SJCRH30 (cell line): ENCODE results near the gene CHGA. TPM values are rescaled to one million over a fixed set of nuclear protein-coding genes. Genes with fewer than 3 reads are reported as not detected.

ENCODE experiments used
- DNase-seq, 2 experiments: peaks; one replicate each; pipeline ENCODE4 v3.0.0-alpha.2; 2015 to 2020
- H3K27ac ChIP-seq: fragments of 250-450 bp; sonication (Bioruptor Pico); 2 replicates; pipeline ENCODE4 v1.5.1; 2020; ENCODE audit warnings: mild to moderate bottlenecking, moderate library complexity
- H3K27me3 ChIP-seq: fragments of 250-450 bp; sonication (Bioruptor Pico); 2 replicates; pipeline ENCODE4 v1.5.1; 2020; ENCODE audit warnings: mild to moderate bottlenecking, moderate library complexity
- H3K36me3 ChIP-seq: fragments of 250-450 bp; sonication (Bioruptor Pico); 2 replicates; pipeline ENCODE4 v1.5.1; 2020; ENCODE audit warnings: mild to moderate bottlenecking, moderate library complexity
- H3K4me1 ChIP-seq: fragments of 250-450 bp; sonication (Bioruptor Pico); 2 replicates; pipeline ENCODE4 v1.5.1; 2020; ENCODE audit warnings: mild to moderate bottlenecking, moderate library complexity
- H3K4me3 ChIP-seq: fragments of 250-450 bp; sonication (Bioruptor Pico); 2 replicates; pipeline ENCODE4 v1.5.1; 2020; ENCODE audit warnings: mild to moderate bottlenecking, moderate library complexity
- H3K9me3 ChIP-seq: fragments of 250-450 bp; sonication (Bioruptor Pico); replicated peaks from 2 replicates; pipeline ENCODE4 v1.5.1; 2020; ENCODE audit warnings: mild to moderate bottlenecking, moderate library complexity
- total RNA-seq: library from RNA; depleted of rRNA; stranded (reverse); fragments of >200 nt; shearing (Covaris generic); gene quantifications from 2 replicates; pipeline ENCODE4 v1.2.3, GENCODE V29; 2014

The CHGA gene
- total RNA-seq, 1 experiment from 2014 or later = not detected

GRCh38 chr14:92931681-92932447 is 8.9 kb downstream of the CHGA start:
- no peaks in the 10 kb centered on the region for H3K27me3 ChIP-seq
- no peaks in the 10 kb centered on the region for H3K9me3 ChIP-seq
- H3K36me3 ChIP-seq = peaks cover under 1% of the 10 kb centered on the region
- DNase-seq = no peak
- no peak overlapping the region for H3K27ac ChIP-seq
- H3K4me3 ChIP-seq = no peak overlapping the region
- no peaks in the 10 kb centered on the region for H3K4me1 ChIP-seq

GRCh38 chr14:92932448-92933395 is 9.8 kb downstream of the CHGA start:
- no peaks in the 10 kb centered on the region for H3K9me3 ChIP-seq
- H3K27ac ChIP-seq = no peak overlapping the region
- H3K4me1 ChIP-seq = no peaks in the 10 kb centered on the region; the same call in 1 of the 2 replicates
- H3K27me3 ChIP-seq = no peaks in the 10 kb centered on the region
- no peak overlapping the region for H3K4me3 ChIP-seq
- no peak for DNase-seq
- H3K36me3 ChIP-seq = peaks cover 4% of the 10 kb centered on the region

GRCh38 chr14:92933481-92933880 is 10.5 kb downstream of the CHGA start:
- peaks cover 7% of the 10 kb centered on the region for H3K4me1 ChIP-seq
- no peaks in the 10 kb centered on the region for H3K9me3 ChIP-seq
- H3K4me3 ChIP-seq = no peak overlapping the region
- peaks cover 4% of the 10 kb centered on the region for H3K36me3 ChIP-seq
- DNase-seq = no peak
- H3K27me3 ChIP-seq = no peaks in the 10 kb centered on the region
- no peak overlapping the region for H3K27ac ChIP-seq

GRCh38 chr14:92934196-92935085 is 11.5 kb downstream of the CHGA start:
- DNase-seq = no peak
- H3K27me3 ChIP-seq = no peaks in the 10 kb centered on the region
- H3K27ac ChIP-seq = no peak overlapping the region
- peaks cover 16% of the 10 kb centered on the region for H3K4me1 ChIP-seq
- no peaks in the 10 kb centered on the region for H3K9me3 ChIP-seq
- no peak overlapping the region for H3K4me3 ChIP-seq
- H3K36me3 ChIP-seq = peaks cover 4% of the 10 kb centered on the region

GRCh38 chr14:92935446-92935845 is 12.5 kb downstream of the CHGA start:
- Histone ChIP-seq H3K27ac (no peak overlapping the region), H3K9me3 (no peaks in the 10 kb centered on the region), H3K27me3 (no peaks in the 10 kb centered on the region), H3K4me3 (no peak overlapping the region), H3K36me3 (peaks cover 4% of the 10 kb centered on the region), H3K4me1 (peaks cover 17% of the 10 kb centered on the region)
- DNase-seq = no peak

GRCh38 chr14:92936085-92936484 is 13.1 kb downstream of the CHGA start:
- Histone ChIP-seq H3K9me3 (no peaks in the 10 kb centered on the region), H3K4me1 (peaks cover 17% of the 10 kb centered on the region), H3K27ac (no peak overlapping the region), H3K27me3 (no peaks in the 10 kb centered on the region), H3K36me3 (peaks cover 4% of the 10 kb centered on the region), H3K4me3 (no peak overlapping the region)
- DNase-seq = no peak

GRCh38 chr14:92937051-92937937 is 14.3 kb downstream of the CHGA start:
- DNase-seq = no peak

GRCh38 chr14:92938235-92938875 is 15.4 kb downstream of the CHGA start:
- Histone ChIP-seq H3K4me3 (no peak overlapping the region), H3K4me1 (peaks cover 17% of the 10 kb centered on the region), H3K9me3 (no peaks in the 10 kb centered on the region), H3K36me3 (peaks cover 12% of the 10 kb centered on the region), H3K27me3 (no peaks in the 10 kb centered on the region), H3K27ac (no peak overlapping the region; the same call in 1 of the 2 replicates)
- peak; percentile 66 to 68 for DNase-seq

More at GRCh38 chr14:92937051-92937937, 14.3 kb downstream of the CHGA start:
- Histone ChIP-seq H3K27ac (no peak overlapping the region), H3K9me3 (no peaks in the 10 kb centered on the region), H3K27me3 (no peaks in the 10 kb centered on the region), H3K4me3 (no peak overlapping the region), H3K36me3 (peaks cover 7% of the 10 kb centered on the region), H3K4me1 (peaks cover 17% of the 10 kb centered on the region)

GRCh38 chr14:92938890-92939671 is 16.1 kb downstream of the CHGA start:
- Histone ChIP-seq H3K4me3 (no peak overlapping the region), H3K9me3 (no peaks in the 10 kb centered on the region), H3K27ac (no peak overlapping the region; the same call in 1 of the 2 replicates), H3K27me3 (no peaks in the 10 kb centered on the region), H3K4me1 (peaks cover 23% of the 10 kb centered on the region), H3K36me3 (peaks cover 14% of the 10 kb centered on the region)
- DNase-seq = no peak

- H3K27ac ChIP-seq = no peak overlapping the region
- H3K27me3 ChIP-seq = no peaks in the 10 kb centered on the region
- DNase-seq = no peak
- H3K4me1 ChIP-seq = peaks cover 29% of the 10 kb centered on the region
- peaks cover 14% of the 10 kb centered on the region for H3K36me3 ChIP-seq
- no peaks in the 10 kb centered on the region for H3K9me3 ChIP-seq
- H3K4me3 ChIP-seq = no peak overlapping the region
Observed at GRCh38 chr14:92939699-92940098, 16.7 kb downstream of the CHGA start.

GRCh38 chr14:92940543-92940942 is 17.6 kb downstream of the CHGA start:
- H3K27ac ChIP-seq = no peak overlapping the region
- no peaks in the 10 kb centered on the region for H3K9me3 ChIP-seq
- H3K36me3 ChIP-seq = peaks cover 19% of the 10 kb centered on the region
- no peak overlapping the region for H3K4me3 ChIP-seq
- no peak for DNase-seq
- peaks cover 37% of the 10 kb centered on the region for H3K4me1 ChIP-seq
- no peaks in the 10 kb centered on the region for H3K27me3 ChIP-seq

GRCh38 chr14:92941531-92941930 is 18.6 kb downstream of the CHGA start:
- Histone ChIP-seq H3K27ac (no peak overlapping the region), H3K36me3 (peaks cover 21% of the 10 kb centered on the region), H3K4me3 (no peak overlapping the region), H3K9me3 (no peaks in the 10 kb centered on the region), H3K27me3 (no peaks in the 10 kb centered on the region), H3K4me1 (peaks cover 44% of the 10 kb centered on the region)
- no peak for DNase-seq
